ENCODE data around the gene LYZL6. TPM values are rescaled to one million over a fixed set of nuclear protein-coding genes. Genes with fewer than 3 reads are reported as not detected.

Gene LYZL6
- total RNA-seq, 1 experiment from 2014 or later: not detected

DNA sequence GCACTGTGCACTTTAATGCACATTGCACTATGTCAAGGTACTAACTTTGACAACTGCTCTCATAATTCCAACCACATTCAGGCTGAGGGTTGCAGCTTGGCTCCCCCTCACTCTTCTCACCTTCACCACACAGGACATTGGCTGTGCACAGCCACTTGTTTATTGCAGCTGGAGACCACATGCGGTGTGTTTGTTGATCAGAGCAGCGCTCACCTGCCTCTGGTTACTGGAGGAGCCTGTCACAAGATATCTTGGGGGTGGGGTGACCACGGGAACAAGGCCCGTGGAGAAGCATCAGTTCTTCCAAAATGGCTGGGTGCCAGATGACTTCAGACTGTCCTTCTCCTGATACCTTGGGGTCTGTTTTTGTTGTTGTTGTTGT, 52.7 kb downstream of the LYZL6 start:
- Histone ChIP-seq H3K4me3 (ENCODE audit: low read length) (no peak overlapping the region), H2AFZ (ENCODE audit: low read length) (no peak overlapping the region), H3K36me3 (ENCODE audit: insufficient read depth, low read length) (no peaks in the 10 kb centered on the region), H3K79me2 (ENCODE audit: low read length) (no peaks in the 10 kb centered on the region), H3K27ac (ENCODE audit: low read length) (no peak overlapping the region), H4K20me1 (ENCODE audit: insufficient read depth, low read depth, low read length) (no peaks in the 10 kb centered on the region), H3K9ac (ENCODE audit: low read length) (no peak overlapping the region), H3K4me2 (ENCODE audit: low read depth, low read length, poor library complexity, severe bottlenecking) (no peak overlapping the region), H3K9me2 (replicated peaks; ENCODE audit: insufficient read depth, low read length) (no peaks in the 10 kb centered on the region), H3K4me1 (ENCODE audit: low read length) (no peaks in the 10 kb centered on the region), H3K27me3 (ENCODE audit: low read length) (no peaks in the 10 kb centered on the region), H3K9me3 (ENCODE audit: low read length) (no peaks in the 10 kb centered on the region)
- DNase-seq: no peak

DNA sequence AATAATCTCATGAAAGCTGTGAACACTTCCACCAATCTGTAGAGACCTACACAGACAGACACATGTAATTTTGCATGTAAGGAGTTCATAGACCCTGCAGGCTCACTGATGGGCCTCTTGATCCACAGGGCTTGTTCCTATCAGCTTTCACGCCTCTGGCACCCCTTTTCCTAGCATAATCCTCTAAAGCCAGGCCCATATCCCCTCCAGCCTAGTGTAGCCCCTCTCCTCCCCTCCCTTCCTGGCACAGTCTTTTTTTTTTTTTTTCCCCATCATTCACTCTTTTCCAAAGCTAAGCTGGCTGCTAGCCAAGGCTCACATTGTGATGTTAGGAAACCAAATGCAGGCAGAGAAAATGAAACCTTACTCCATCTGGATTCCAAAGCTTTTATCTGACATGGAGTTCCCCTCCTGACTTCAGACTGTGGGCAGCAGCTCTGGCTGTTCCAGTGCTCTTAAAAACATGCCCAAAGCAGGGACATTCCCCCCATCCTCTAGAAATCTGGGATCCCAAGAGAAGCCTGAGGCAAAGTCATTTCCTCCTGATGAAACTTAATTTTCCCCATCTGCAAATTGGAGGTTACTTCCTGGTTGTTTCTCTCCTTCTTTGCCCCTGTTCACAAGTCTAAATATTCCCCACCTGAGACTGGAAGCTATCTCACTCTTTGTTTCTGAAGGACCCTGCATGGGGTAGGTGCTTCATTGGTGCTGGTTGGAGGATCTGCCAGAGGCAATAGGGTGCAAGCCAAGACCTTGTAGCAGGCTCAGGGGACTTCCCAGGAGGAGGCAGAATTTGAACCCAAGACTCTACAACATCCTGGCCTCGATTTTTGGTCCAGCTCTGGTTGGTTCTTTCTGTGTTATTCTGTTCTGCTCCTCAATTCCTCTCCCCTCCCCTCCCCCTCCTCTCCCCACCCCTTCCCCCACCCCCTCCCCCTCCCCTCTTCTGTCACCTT, 53.4 kb downstream of the LYZL6 start:
- H3K4me1 ChIP-seq (ENCODE audit: low read length): no peaks in the 10 kb centered on the region
- H2AFZ ChIP-seq (ENCODE audit: low read length): no peak overlapping the region

DNA sequence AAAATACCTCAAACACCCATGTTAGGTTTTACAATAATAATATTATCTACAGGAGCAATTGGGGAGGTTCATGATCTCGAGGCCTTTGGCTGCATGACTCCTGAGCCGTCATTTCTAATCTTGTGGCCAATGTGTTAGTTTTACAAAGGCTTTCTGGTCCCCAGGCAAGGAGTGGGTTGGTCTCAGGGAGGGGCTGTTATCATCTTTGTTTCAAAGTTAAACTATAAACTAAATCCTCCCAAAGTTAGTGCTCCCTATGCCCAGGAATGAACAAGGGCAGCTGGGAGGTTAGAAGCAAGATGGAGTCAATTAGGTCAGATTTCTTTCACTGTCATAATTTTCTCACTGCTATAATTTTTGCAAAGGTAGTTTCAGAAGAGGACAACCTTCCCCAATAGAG, 54.3 kb downstream of the LYZL6 start:
- Histone ChIP-seq H3K9me3 (ENCODE audit: low read length) (no peaks in the 10 kb centered on the region), H3K27ac (ENCODE audit: low read length) (no peak overlapping the region), H3K27me3 (ENCODE audit: low read length) (no peaks in the 10 kb centered on the region), H3K9me2 (replicated peaks; ENCODE audit: insufficient read depth, low read length) (no peaks in the 10 kb centered on the region), H3K4me3 (ENCODE audit: low read length) (no peak overlapping the region), H3K4me2 (ENCODE audit: low read depth, low read length, poor library complexity, severe bottlenecking) (no peak overlapping the region), H2AFZ (ENCODE audit: low read length) (no peak overlapping the region), H3K9ac (ENCODE audit: low read length) (no peak overlapping the region), H3K4me1 (ENCODE audit: low read length) (no peaks in the 10 kb centered on the region), H4K20me1 (ENCODE audit: insufficient read depth, low read depth, low read length) (no peaks in the 10 kb centered on the region), H3K36me3 (ENCODE audit: insufficient read depth, low read length) (no peaks in the 10 kb centered on the region), H3K79me2 (ENCODE audit: low read length) (no peaks in the 10 kb centered on the region)
- DNase-seq: no peak

More for the DNA sequence above, 53.4 kb downstream of the LYZL6 start:
- Histone ChIP-seq H3K27me3 (ENCODE audit: low read length) (no peaks in the 10 kb centered on the region), H3K4me3 (ENCODE audit: low read length) (no peak overlapping the region), H3K9me2 (replicated peaks; ENCODE audit: insufficient read depth, low read length) (no peaks in the 10 kb centered on the region), H3K79me2 (ENCODE audit: low read length) (no peaks in the 10 kb centered on the region), H4K20me1 (ENCODE audit: insufficient read depth, low read depth, low read length) (no peaks in the 10 kb centered on the region), H3K36me3 (ENCODE audit: insufficient read depth, low read length) (no peaks in the 10 kb centered on the region), H3K27ac (ENCODE audit: low read length) (no peak overlapping the region), H3K9ac (ENCODE audit: low read length) (no peak overlapping the region), H3K9me3 (ENCODE audit: low read length) (no peaks in the 10 kb centered on the region), H3K4me2 (ENCODE audit: low read depth, low read length, poor library complexity, severe bottlenecking) (no peak overlapping the region)
- DNase-seq: no peak

Small RNA genes within 50 kb of the gene (small RNA-seq; reads per million reads assigned to genes)
- 19,269 reads per million, percentile 100 among the genes with 10 or more reads in this experiment for gene RF00100

Other genes with a start within 250 kb of the LYZL6 start
- not detected in 2 replicates for gene RASL10B, start 212.1 kb downstream of the LYZL6 start, total RNA-seq (2014; rRNA removed; shearing (Covaris generic); ENCODE audit: low replicate concordance)
- gene GAS2L2, start 190.5 kb downstream of the LYZL6 start, total RNA-seq (2014; rRNA removed; shearing (Covaris generic); ENCODE audit: low replicate concordance): 0.07 TPM in 1 of 2 replicates, not detected in the other
- not detected in 2 replicates for gene C17orf50, start 182.8 kb downstream of the LYZL6 start, total RNA-seq (2014; rRNA removed; shearing (Covaris generic); ENCODE audit: low replicate concordance)
- gene MMP28, start 148.1 kb downstream of the LYZL6 start, total RNA-seq (2014; rRNA removed; shearing (Covaris generic); ENCODE audit: low replicate concordance): not detected in 2 replicates
- gene TAF15, start 134.2 kb downstream of the LYZL6 start, total RNA-seq (2014; rRNA removed; shearing (Covaris generic); ENCODE audit: low replicate concordance): 67.2 and 90.7 TPM in 2 replicates
- not detected in 2 replicates for gene HEATR9, start 74.8 kb downstream of the LYZL6 start, total RNA-seq (2014; rRNA removed; shearing (Covaris generic); ENCODE audit: low replicate concordance)
- not detected in 2 replicates for gene CCL5, start 63.4 kb downstream of the LYZL6 start, total RNA-seq (2014; rRNA removed; shearing (Covaris generic); ENCODE audit: low replicate concordance)
- 9.7 and 11.0 TPM in 2 replicates for gene RDM1, start 12.9 kb downstream of the LYZL6 start, total RNA-seq (2014; rRNA removed; shearing (Covaris generic); ENCODE audit: low replicate concordance)
- not detected in 2 replicates for gene CCL16, start 37.8 kb upstream of the LYZL6 start, total RNA-seq (2014; rRNA removed; shearing (Covaris generic); ENCODE audit: low replicate concordance)
- gene CCL14, start 43.0 kb upstream of the LYZL6 start, total RNA-seq (2014; rRNA removed; shearing (Covaris generic); ENCODE audit: low replicate concordance): not detected in 2 replicates
- gene CCL15, start 57.8 kb upstream of the LYZL6 start, total RNA-seq (2014; rRNA removed; shearing (Covaris generic); ENCODE audit: low replicate concordance): not detected in 2 replicates
- not detected in 2 replicates for gene CCL23, start 74.3 kb upstream of the LYZL6 start, total RNA-seq (2014; rRNA removed; shearing (Covaris generic); ENCODE audit: low replicate concordance)
- not detected in 2 replicates for gene CCL18, start 120.6 kb upstream of the LYZL6 start, total RNA-seq (2014; rRNA removed; shearing (Covaris generic); ENCODE audit: low replicate concordance)
- 2.1 TPM in 1 of 2 replicates, not detected in the other for gene CCL3, start 146.4 kb upstream of the LYZL6 start, total RNA-seq (2014; rRNA removed; shearing (Covaris generic); ENCODE audit: low replicate concordance)
- 6.9 and 7.6 TPM in 2 replicates for gene CCL4, start 160.1 kb upstream of the LYZL6 start, total RNA-seq (2014; rRNA removed; shearing (Covaris generic); ENCODE audit: low replicate concordance)
- gene TBC1D3B, start 232.9 kb upstream of the LYZL6 start, total RNA-seq (2014; rRNA removed; shearing (Covaris generic); ENCODE audit: low replicate concordance): 0.63 and 3.6 TPM in 2 replicates

Data from Karpas-422 (cell line).